ENCODE measurements around the gene OR2T6. TPM values are rescaled to one million over a fixed set of nuclear protein-coding genes. Genes with fewer than 3 reads are reported as not detected.
"Not testable (repeated sequence)": the region's sequence is repeated elsewhere in the genome, so short reads cannot be mapped to it uniquely, and the experiment has no call there.

The OR2T6 gene
- total RNA-seq, 6 experiments from 2014 or later, result not detected

GRCh38 chr1:248432201-248432600 is 56.7 kb downstream of the OR2T6 start:
- H3K9me3 ChIP-seq; H3K4me3 ChIP-seq; H3K4me1 ChIP-seq; H3K27ac ChIP-seq; H3K36me3 ChIP-seq; DNase-seq; ATAC-seq; intact Hi-C loops (cut with DNase I); H3K27me3 ChIP-seq: not testable (repeated sequence)
- 12% methylated on average over 4 of the region's 4 CpGs for WGBS (ENCODE audit: insufficient coverage, low coverage, low lambda C conversion rate, missing lambda C conversion rate)

DNA sequence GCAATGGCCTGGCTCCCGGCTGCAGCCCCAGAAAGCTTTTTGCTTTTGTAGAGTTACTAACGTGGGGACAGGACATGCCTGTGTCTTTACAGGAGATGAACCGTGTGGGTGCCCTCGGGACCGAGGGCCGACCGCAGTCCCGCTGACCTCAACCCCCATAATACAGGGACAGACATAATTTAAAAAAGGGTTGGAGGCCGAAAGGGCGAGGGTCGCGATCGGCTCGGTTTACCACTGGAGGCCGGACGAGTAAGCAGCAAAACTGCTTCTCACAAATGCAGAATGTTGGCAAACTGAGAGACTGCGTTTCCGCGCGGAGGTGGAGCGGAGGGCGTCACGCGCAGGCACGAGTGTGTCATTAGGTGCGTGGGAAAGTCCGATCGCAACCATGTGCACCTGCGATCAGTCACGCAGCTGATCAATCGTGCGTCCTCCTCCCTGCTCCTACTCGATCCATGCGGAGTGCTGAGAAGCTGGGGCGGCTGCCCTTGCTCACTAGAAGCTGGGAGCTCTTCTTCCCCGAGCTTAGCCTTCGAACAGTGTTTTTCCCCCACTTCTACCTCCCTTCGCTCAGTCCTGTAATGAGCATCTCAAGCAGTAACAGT is 58.4 kb downstream of the OR2T6 start:
- DNase-seq; H3K4me1 ChIP-seq; H3K9me3 ChIP-seq; H3K4me3 ChIP-seq; intact Hi-C loops (cut with DNase I); H3K27ac ChIP-seq; H3K27me3 ChIP-seq; ATAC-seq; H3K36me3 ChIP-seq: not testable (repeated sequence)
- 83% methylated on average over 22 of the region's 38 CpGs for WGBS (ENCODE audit: insufficient coverage, low coverage, low lambda C conversion rate, missing lambda C conversion rate)

DNA sequence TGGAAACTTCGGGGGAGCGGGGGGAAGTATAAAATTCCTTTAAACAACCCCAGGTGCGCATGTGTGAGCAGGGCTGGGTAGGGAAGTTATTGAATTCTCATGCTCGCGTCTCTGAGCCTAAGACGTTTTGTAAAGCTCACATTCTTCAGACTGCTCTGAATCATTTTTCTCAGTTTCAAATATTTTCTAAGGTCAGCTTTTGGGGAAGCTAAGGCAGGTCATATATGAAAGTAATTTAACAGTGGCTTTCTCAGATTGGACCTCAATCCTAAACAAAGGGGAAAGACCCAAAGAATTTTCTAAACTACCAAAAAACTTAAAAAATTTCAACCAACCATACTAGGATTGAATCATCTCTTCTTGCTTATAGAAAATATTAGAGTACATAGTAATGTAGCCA is 59.4 kb downstream of the OR2T6 start:
- H3K4me3 ChIP-seq; H3K4me1 ChIP-seq; intact Hi-C loops (cut with DNase I); DNase-seq; H3K27ac ChIP-seq; H3K9me3 ChIP-seq; ATAC-seq; H3K36me3 ChIP-seq; H3K27me3 ChIP-seq: not testable (repeated sequence)
- 64% methylated on average over 5 of the region's 6 CpGs for WGBS (ENCODE audit: insufficient coverage, low coverage, low lambda C conversion rate, missing lambda C conversion rate)

DNA sequence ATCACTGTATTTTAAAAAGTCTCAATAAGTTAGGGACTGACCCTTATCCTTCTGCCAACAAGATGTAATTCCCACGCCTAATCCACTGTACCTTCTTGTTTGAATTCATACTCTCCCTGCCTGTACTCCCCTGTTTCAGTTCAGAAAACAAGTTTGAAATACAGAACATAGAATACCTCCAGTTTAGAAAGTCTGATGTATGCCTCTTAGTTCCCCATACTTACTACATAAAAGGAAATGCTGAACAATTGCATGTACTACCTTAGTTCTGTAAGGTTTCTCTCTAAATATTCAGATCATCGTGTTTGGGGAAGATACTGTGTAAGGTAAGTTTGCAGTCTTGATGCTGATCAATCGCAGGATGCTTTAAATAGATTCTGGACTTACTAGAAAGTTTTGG is 60.8 kb downstream of the OR2T6 start:
- H3K36me3 ChIP-seq; H3K4me1 ChIP-seq; intact Hi-C loops (cut with DNase I); H3K4me3 ChIP-seq; H3K9me3 ChIP-seq; H3K27me3 ChIP-seq; H3K27ac ChIP-seq; ATAC-seq; DNase-seq: not testable (repeated sequence)
- 37% methylated on average over 3 of the region's 3 CpGs for WGBS (ENCODE audit: insufficient coverage, low coverage, low lambda C conversion rate, missing lambda C conversion rate)

DNA sequence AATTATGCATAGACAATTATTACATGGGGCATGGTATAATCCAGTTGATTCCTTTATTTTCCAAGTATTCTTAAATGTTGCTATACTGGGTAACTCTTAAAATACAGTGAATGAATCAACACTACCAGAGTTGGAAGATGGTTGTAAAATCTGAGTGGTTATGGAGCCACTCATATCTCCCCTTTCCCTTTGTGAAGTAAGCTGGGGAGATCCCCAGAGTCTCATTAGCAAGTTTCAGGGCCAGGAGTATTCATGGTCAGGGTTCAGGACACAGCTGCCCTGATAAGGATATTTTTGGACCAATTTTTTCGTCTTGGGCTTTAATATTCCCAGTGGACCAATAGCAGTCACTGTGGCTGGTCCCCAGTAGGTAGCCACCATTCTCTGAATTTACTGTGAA is 63.1 kb downstream of the OR2T6 start:
- H3K27me3 ChIP-seq; intact Hi-C loops (cut with DNase I); H3K36me3 ChIP-seq; H3K4me1 ChIP-seq; DNase-seq; H3K9me3 ChIP-seq; H3K4me3 ChIP-seq; ATAC-seq; H3K27ac ChIP-seq: not testable (repeated sequence)
- WGBS (ENCODE audit: insufficient coverage, low coverage, low lambda C conversion rate, missing lambda C conversion rate), result 67% methylated on average over 1 of the region's 1 CpG

GRCh38 chr1:248439283-248439682 is 63.7 kb downstream of the OR2T6 start:
- ATAC-seq; H3K36me3 ChIP-seq; DNase-seq; H3K9me3 ChIP-seq; H3K27me3 ChIP-seq; intact Hi-C loops (cut with DNase I); H3K4me3 ChIP-seq; H3K27ac ChIP-seq; H3K4me1 ChIP-seq: not testable (repeated sequence)
- 41% methylated on average over 5 of the region's 5 CpGs for WGBS (ENCODE audit: insufficient coverage, low coverage, low lambda C conversion rate, missing lambda C conversion rate)

Other genes starting within 250 kb of the OR2T6 start
- not detected for gene OR2M5, start 230.6 kb upstream of the OR2T6 start, total RNA-seq
- not detected for gene OR2M2, start 200.9 kb upstream of the OR2T6 start, total RNA-seq
- not detected for gene OR2M3, start 178.5 kb upstream of the OR2T6 start, total RNA-seq
- not detected for gene OR2M4, start 144.3 kb upstream of the OR2T6 start, total RNA-seq
- not detected for gene OR2T33, start 97.8 kb upstream of the OR2T6 start, total RNA-seq
- gene OR2T12, start 72.3 kb upstream of the OR2T6 start, total RNA-seq, result not detected
- not detected for gene OR2M7, start 51.2 kb upstream of the OR2T6 start, total RNA-seq
- gene OR14C36, start 27.0 kb upstream of the OR2T6 start, total RNA-seq, result not detected
- gene OR2T4, start 14.1 kb upstream of the OR2T6 start, total RNA-seq, result not detected
- not detected for gene OR2T1, start 27.3 kb downstream of the OR2T6 start, total RNA-seq
- gene OR2T2, start 69.9 kb downstream of the OR2T6 start, total RNA-seq, result not detected
- not detected for gene OR2T3, start 97.6 kb downstream of the OR2T6 start, total RNA-seq
- gene OR2T5, start 112.8 kb downstream of the OR2T6 start, total RNA-seq, result not detected
- gene OR2G6, start 132.3 kb downstream of the OR2T6 start, total RNA-seq, result not detected
- gene OR2T29, start 187.0 kb downstream of the OR2T6 start, total RNA-seq, result not detected
- not detected for gene OR2T34, start 199.0 kb downstream of the OR2T6 start, total RNA-seq
- gene OR2T10, start 222.0 kb downstream of the OR2T6 start, total RNA-seq, result not detected